T1000 (cell line): Measurements from ENCODE around the gene RBMS3.
"Not testable (repeated sequence)": the region's sequence is repeated elsewhere in the genome, so short reads cannot be mapped to it uniquely, and the experiment has no call there.

Experiments
- DNase-seq: peaks from one replicate; lab custom pipeline; 2025; ENCODE audit warnings: mixed read lengths; lab: John Stamatoyannopoulos, UW

The RBMS3 gene

GRCh38 chr3:29618395-29619282 is 337.8 kb downstream of the RBMS3 start:
- no peak for DNase-seq

- no peak for DNase-seq
These were observed 338.8 kb downstream of the RBMS3 start for GRCh38 chr3:29619676-29620075.

GRCh38 chr3:29627136-29628117 is 346.6 kb downstream of the RBMS3 start:
- DNase-seq: no peak

DNA sequence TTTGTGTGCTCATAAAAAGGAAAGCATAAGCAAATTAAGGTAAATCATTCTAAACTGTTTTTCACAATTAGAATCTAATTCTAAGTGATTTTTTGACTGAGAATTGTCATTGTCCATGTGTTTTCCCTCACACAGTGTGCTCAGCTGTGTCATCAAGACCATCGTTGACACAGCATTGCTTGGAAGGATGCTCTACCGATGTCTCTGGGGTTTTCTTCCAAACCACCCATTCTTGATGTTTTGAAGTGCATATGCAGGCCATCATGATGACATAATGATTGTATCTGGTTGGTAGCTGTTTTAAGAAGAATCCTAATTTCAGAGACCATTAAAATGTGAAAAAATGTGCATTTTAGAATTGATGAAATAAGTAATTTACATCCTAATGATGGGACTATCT is 347.9 kb downstream of the RBMS3 start:
- no peak for DNase-seq

DNA sequence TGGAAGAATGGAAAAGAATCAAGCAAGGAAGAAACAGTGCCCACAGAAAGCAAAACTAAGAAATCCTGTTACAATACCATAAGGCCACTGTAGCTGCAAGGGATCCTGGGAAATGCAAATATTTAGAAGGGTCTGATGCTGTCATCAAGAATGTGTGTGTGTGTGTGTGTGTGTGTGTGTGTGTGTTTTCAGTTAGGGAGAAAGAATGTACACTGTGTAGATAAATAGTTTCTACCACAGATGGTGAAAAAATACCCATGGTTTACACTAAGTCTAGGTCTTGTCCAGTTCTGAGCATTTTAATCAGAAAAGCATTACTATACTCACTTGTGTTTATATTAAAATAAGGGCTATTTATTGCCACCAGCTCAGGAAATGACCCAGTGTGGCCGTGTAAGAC is 355.0 kb downstream of the RBMS3 start:
- DNase-seq: no peak

DNA sequence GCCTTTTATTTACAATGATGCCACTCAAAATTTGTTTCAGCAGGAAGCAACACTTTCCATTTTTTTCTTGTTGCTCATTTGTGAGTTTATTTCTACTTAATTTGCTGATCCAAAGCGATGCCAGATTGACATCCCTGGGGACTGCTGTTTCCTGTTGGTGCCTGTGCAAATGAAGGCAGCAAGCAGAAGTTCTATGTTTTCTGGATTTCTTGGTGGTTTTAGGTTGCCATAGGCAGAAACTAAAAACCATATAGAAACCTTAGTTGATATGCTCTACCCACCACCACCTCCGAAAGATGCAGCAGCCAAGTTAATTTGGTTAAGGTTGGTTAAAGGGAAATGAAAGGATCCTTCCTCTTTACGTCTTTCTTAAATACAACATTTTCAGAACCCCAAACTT is 356.2 kb downstream of the RBMS3 start:
- no peak for DNase-seq

GRCh38 chr3:29639578-29640290 is 358.9 kb downstream of the RBMS3 start:
- DNase-seq: no peak

DNA sequence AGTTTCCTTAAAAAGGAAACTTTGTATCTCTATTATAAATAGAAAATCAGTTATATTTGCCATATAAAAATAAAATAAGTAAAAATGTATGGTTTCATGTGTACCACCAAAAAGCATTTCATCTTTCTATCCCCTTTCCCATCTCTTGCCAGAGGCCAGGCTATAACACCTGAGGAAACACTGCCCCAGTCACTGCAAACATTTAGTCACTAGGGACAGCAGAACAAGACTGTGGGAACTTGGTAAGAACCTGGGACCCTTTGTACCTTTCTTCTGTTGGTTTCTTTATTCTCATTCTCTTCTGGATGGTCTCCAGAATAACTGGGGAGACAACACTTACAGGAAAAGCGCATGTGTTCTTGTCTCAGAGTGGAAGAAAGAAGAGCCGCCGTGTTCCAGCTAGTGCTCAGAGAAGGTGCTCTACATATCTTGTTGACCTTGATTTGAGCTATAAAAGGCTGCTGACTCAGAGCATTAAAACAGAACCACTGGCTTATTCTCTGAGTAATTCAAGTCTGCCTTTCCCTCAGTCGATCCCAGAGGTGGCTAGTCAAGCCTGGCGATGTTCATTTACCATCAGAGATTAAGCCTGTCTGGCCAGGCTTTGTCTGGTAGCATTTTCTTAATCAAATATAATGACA is 361.6 kb downstream of the RBMS3 start:
- DNase-seq: no peak

- DNase-seq: no peak
These were observed 362.2 kb downstream of the RBMS3 start for GRCh38 chr3:29643034-29643425.

DNA sequence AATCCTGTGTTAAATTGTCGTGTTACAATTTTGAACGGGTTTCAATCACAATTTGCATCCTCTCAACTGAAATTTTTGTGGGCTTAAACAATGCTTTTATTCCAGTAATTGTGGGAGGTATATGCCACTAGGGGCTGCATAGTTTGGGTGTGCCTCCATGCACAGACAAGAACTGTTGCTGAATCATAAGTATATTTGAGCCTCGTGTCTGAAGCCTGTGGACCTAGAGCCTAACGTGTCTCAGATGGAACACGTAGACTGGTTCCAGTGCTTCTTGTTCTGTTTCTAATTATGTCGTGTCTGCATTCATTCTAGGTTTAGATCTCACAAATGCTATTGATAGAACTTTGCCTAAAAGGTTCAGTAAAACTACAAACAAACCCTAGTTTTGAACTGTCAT is 363.4 kb downstream of the RBMS3 start:
- DNase-seq: no peak

- no peak for DNase-seq
These were observed 364.2 kb downstream of the RBMS3 start for GRCh38 chr3:29644956-29645636.

GRCh38 chr3:29646043-29646442 is 365.2 kb downstream of the RBMS3 start:
- DNase-seq: no peak

GRCh38 chr3:29649815-29650547 is 369.1 kb downstream of the RBMS3 start:
- no peak for DNase-seq

- no peak for DNase-seq
These were observed 372.8 kb downstream of the RBMS3 start for GRCh38 chr3:29653680-29654079.

DNA sequence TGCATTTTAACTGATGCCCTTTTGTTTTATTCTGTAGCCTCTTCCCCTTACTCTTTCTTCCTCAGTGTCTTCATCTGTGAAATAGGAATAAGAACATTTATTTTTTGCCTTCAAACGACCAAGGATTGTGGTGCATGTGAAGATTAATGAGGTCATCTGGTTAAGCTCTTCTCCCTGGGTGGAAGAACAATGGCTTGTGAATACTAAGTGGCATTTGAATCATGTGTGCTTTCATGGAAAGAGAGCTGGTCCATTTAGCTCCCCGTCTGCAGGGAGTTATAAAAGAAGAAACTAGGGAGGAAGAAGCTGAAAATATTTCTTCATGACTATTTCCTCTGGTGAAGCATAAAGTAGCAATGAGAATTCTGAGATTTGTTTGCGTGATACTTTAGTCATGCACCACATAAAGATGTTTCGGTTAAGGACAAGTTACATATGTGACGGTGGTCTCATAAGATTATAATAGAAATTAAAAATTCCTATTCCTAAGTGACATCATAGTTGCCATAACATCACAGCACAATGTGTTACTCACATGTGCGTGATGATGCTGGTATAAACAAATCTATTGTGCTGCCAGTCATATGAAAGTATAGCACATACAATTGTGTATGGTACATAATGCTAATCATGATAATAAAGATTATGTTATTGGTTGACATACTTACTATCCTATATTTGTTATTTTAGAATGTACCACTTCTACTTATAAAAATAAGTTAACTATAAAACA is 374.3 kb downstream of the RBMS3 start:
- no peak for DNase-seq

DNA sequence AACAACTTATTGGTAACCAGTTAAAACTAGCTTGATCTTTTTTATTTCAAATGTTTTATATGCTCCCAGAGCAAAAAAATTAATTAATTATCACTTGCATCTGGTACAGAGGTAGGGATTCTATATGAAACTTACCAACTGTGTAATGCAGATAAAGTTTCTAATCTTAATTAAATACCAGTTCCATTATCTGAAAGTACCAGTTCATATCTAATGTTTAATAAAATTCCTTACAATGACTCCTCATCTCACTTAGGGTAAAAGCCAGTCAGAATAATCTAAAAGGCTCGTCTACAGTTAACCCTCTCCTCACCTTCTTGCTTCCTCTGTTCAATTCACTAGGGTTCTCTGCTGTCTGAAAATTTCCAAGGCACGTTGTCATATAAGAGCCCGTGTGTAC is 384.8 kb downstream of the RBMS3 start:
- no peak for DNase-seq

DNA sequence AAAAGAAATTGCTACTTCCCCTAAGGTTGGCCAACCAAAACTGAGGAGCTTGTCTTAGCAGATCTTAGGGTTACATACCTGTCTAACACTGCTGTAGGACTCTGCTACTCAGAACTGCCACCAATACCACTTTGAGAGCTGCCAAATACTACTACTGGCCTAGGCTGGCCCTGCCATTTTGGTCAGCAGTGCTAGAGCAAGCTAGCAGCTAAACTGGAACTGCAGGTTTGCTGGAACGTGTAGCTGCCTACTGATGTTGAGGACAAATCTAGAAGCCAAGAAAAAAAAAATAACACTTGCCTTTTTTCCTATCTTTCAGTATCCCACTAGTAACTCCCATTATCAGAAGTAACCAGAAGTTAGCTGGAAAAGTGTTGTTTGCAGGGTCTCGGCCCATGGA is 387.4 kb downstream of the RBMS3 start:
- DNase-seq: no peak

DNA sequence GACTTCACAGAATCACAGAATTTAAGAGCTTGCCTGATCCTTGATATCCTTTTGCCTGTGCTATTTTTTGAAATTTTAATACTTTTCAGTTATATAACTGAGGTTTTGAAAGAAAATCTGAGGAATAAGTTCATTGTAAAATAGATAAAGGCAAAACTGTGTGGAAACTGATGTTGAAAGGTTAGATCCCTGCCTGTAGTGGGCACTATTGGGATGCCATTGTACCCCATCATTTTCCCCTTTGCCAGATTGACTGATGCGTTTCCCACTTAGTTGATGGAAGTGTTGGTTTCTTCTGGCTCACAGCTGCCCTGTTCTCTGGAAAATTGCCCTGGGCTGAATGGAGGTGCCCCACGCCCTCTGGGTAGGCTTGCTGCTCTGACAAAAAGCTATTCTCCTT is 387.9 kb downstream of the RBMS3 start:
- DNase-seq: no peak

- not testable (repeated sequence) for DNase-seq
These were observed 389.6 kb downstream of the RBMS3 start for GRCh38 chr3:29670476-29670875.

DNA sequence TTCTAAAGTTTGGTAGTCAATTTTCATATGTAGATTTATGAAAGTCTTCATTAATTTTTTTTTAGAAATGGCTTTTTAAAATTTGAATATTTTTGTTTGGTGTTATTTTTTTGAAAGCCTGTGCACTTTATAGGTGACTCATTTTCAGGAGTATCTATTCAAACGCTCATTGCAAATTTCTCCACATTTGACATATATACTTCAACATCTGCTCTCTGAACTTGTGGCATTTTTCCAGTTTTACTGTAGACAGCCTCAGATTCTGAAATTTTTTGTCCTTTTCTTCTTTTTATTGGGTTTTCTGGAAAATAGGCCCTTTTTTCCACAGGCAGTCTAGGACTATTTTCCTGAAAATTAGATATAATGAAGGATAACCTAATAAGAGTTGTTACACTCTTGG is 396.6 kb downstream of the RBMS3 start:
- no peak for DNase-seq
